ENCODE results near the gene RNF144B.
"Not testable (repeated sequence)": the region's sequence is repeated elsewhere in the genome, so short reads cannot be mapped to it uniquely, and the experiment has no call there.

DNA sequence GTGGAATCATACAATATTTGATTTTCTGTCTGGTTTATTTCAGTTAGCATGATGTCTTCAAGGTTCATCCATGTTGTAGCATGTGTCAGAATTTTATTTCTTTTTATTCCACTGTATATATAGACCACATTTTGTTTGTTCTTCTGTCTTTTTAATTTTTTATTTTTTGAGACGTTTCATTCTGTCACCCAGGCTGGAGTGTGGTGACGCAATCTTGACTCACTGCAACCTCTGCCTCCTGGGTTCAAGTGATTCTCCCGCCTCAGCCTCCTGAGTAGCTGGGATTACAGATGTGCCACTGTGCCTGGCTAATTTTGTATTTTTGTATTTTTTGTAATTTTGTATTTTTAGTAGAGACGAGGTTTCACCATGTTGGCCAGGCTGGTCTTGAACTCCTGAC lies 11.1 kb downstream of the RNF144B start:
- TF ChIP-seq, protein P1, sequence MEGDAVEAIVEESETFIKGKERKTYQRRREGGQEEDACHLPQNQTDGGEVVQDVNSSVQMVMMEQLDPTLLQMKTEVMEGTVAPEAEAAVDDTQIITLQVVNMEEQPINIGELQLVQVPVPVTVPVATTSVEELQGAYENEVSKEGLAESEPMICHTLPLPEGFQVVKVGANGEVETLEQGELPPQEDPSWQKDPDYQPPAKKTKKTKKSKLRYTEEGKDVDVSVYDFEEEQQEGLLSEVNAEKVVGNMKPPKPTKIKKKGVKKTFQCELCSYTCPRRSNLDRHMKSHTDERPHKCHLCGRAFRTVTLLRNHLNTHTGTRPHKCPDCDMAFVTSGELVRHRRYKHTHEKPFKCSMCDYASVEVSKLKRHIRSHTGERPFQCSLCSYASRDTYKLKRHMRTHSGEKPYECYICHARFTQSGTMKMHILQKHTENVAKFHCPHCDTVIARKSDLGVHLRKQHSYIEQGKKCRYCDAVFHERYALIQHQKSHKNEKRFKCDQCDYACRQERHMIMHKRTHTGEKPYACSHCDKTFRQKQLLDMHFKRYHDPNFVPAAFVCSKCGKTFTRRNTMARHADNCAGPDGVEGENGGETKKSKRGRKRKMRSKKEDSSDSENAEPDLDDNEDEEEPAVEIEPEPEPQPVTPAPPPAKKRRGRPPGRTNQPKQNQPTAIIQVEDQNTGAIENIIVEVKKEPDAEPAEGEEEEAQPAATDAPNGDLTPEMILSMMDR (conservative IDR thresholded peaks at IDR 0.05 in 1 of 2, IDR thresholded peaks at IDR 0.05 in 1 of 2; ENCODE audit: low read depth in 1 of 2, low read length in 2 of 2): not testable (repeated sequence)
- not testable (repeated sequence) for TF ChIP-seq EZH2 (IDR thresholded peaks at IDR 0.05; ENCODE audit: low read length, missing control alignments)

Measured in fibroblast of lung (primary cell).